Natural killer cell (primary cell): ENCODE measurements around the gene USP34. TPM values are rescaled to one million over a fixed set of nuclear protein-coding genes. Genes with fewer than 3 reads are reported as not detected.
"Not testable (repeated sequence)": the region's sequence is repeated elsewhere in the genome, so short reads cannot be mapped to it uniquely, and the experiment has no call there.

Experiments used
- ATAC-seq, 3 donors: fragments of 150-1000 bp in 2 of 3; fragments of 200-7000 bp in 1 of 3; cut with Tn5 transposase; 1 replicate in 1 of 3; 2 replicates in 2 of 3; pipeline ENCODE4 v1.10.0; 2021; ENCODE audit warnings: mild to moderate bottlenecking in 2 of 3, moderate library complexity in 2 of 3
- DNase-seq, 2 donors: peaks; one replicate each; pipeline versions ENCODE4 v3.0.0 to v3.0.0-alpha.2; 2013 to 2021; ENCODE audit warnings: mixed read lengths in 1 of 2
- H3K27ac ChIP-seq: one replicate; pipeline ENCODE4 v1.5.1; 2013; ENCODE audit warnings: mild to moderate bottlenecking, low read length
- H3K27me3 ChIP-seq: one replicate; pipeline ENCODE4 v1.6.1; 2013; ENCODE audit warnings: low read length; ENCODE audit not compliant: control insufficient read depth, insufficient read depth
- H3K36me3 ChIP-seq: one replicate; pipeline ENCODE4 v1.6.1; 2013; ENCODE audit warnings: low read length; ENCODE audit not compliant: control insufficient read depth, insufficient read depth
- H3K4me1 ChIP-seq: one replicate; pipeline ENCODE4 v1.6.1; 2013; ENCODE audit warnings: low read length; ENCODE audit not compliant: control insufficient read depth, insufficient read depth
- H3K4me3 ChIP-seq: one replicate; pipeline ENCODE4 v1.5.1; 2013; ENCODE audit warnings: low read length
- H3K9me3 ChIP-seq: one replicate; pipeline ENCODE4 v1.6.1; 2013; ENCODE audit warnings: low read length; ENCODE audit not compliant: control insufficient read depth, insufficient read depth
- H3K27ac Mint-ChIP-seq, 2 donors: one replicate each; pipeline ENCODE4 v1.8.0; 2022; ENCODE audit warnings: mild to moderate bottlenecking in 2 of 2, mixed read lengths in 2 of 2, moderate library complexity in 1 of 2
- H3K27me3 Mint-ChIP-seq, 2 donors: one replicate each; pipeline ENCODE4 v1.8.0; 2022; ENCODE audit warnings: low read depth in 2 of 2, mixed read lengths in 2 of 2
- H3K36me3 Mint-ChIP-seq: one replicate; pipeline ENCODE4 v1.8.0; 2022; ENCODE audit warnings: mixed read lengths
- H3K4me1 Mint-ChIP-seq, 2 donors: one replicate each; pipeline ENCODE4 v1.8.0; 2022; ENCODE audit warnings: mixed read lengths in 2 of 2
- H3K4me3 Mint-ChIP-seq: one replicate; pipeline ENCODE4 v1.8.0; 2022; ENCODE audit warnings: mild to moderate bottlenecking, moderate library complexity, mixed read lengths
- H3K9me3 Mint-ChIP-seq, 2 donors: one replicate each; pipeline ENCODE4 v1.8.0; 2022; ENCODE audit warnings: mixed read lengths in 2 of 2
- CTCF ChIP-seq: fragments of 200-600 bp; IDR thresholded peaks from one replicate; pipeline ENCODE4 v1.8.0; 2022; ENCODE audit warnings: antibody characterized with exemption
- WGBS: methylation state at CpG from one replicate; pipeline ENCODE4 v1.1.7; 2013; ENCODE audit warnings: missing lambda C conversion rate; ENCODE audit not compliant: insufficient coverage; 5-methylcytosine and 5-hydroxymethylcytosine counted together
- intact Hi-C: fragments of 100-400 bp; cut with micrococcal nuclease; formaldehyde crosslinking; loops from one replicate; pipeline ENCODE4 v1.14.2; 2022
- total RNA-seq, 4 donors: library from RNA; stranded (reverse); fragments of 120-200 nt in 1 of 4; gene quantifications; one replicate each; pipeline versions ENCODE4 v1.2.3 to v1.2.4, GENCODE V29; 2013 to 2022

Gene USP34
- total RNA-seq, 3 donors from 2014 or later (not counting 1 experiment from before 2014, with no cell fraction given), result 184 to 204 (median 199) TPM

GRCh38 chr2:61493523-61493942 is 22.6 kb upstream of the USP34 start:
- Mint-ChIP-seq H3K4me1 (peaks cover 12% of the 10 kb centered on the region in 2 donors), H3K4me3 (no peak overlapping the region), H3K9me3 (no peaks in the 10 kb centered on the region), H3K27me3 (no peaks in the 10 kb centered on the region), H3K27ac (peak overlapping the region; percentile 13 to 48), H3K36me3 (peaks cover 27% of the 10 kb centered on the region)
- DNase-seq (peak in 1 of 2 donors; percentile 47), ATAC-seq (peak in 1 of 3 donors; percentile 12)
- 31% methylated on average over 2 of the region's 2 CpGs for WGBS
- H3K9me3 ChIP-seq, result no peaks in the 10 kb centered on the region
- peak overlapping the region; percentile 38 for H3K27ac ChIP-seq
- no peaks in the 10 kb centered on the region for H3K4me1 ChIP-seq
- intact Hi-C loops, result no loop called here
- H3K36me3 ChIP-seq, result peaks cover 82% of the 10 kb centered on the region
- no peak for TF ChIP-seq CTCF
- H3K27me3 ChIP-seq, result no peaks in the 10 kb centered on the region
- no peak overlapping the region for H3K4me3 ChIP-seq

GRCh38 chr2:61492476-61492875 is 21.6 kb upstream of the USP34 start:
- peaks cover 82% of the 10 kb centered on the region for H3K36me3 ChIP-seq
- H3K9me3 Mint-ChIP-seq, result no peaks in the 10 kb centered on the region
- intact Hi-C loops, result no loop called here
- no peak for DNase-seq
- H3K27me3 Mint-ChIP-seq, result no peaks in the 10 kb centered on the region
- WGBS, result 100% methylated on average over 2 of the region's 2 CpGs
- ATAC-seq, result no peak
- H3K4me1 Mint-ChIP-seq, result peaks cover 12 to 16% of the 10 kb centered on the region in 2 donors
- no peaks in the 10 kb centered on the region for H3K9me3 ChIP-seq
- TF ChIP-seq CTCF, result no peak
- H3K36me3 Mint-ChIP-seq, result peaks cover 33% of the 10 kb centered on the region
- H3K4me3 Mint-ChIP-seq, result no peak overlapping the region
- no peaks in the 10 kb centered on the region for H3K27me3 ChIP-seq
- no peaks in the 10 kb centered on the region for H3K4me1 ChIP-seq
- no peak overlapping the region for H3K4me3 ChIP-seq
- H3K27ac ChIP-seq, result no peak overlapping the region
- peak overlapping the region; percentile 13 to 17 for H3K27ac Mint-ChIP-seq

- H3K36me3 ChIP-seq, result peaks cover 78% of the 10 kb centered on the region
- no peaks in the 10 kb centered on the region for H3K4me1 ChIP-seq
- no peaks in the 10 kb centered on the region for H3K9me3 Mint-ChIP-seq
- WGBS, result 100% methylated on average over 4 of the region's 5 CpGs
- H3K36me3 Mint-ChIP-seq, result peaks cover 19% of the 10 kb centered on the region
- H3K27me3 Mint-ChIP-seq, result no peaks in the 10 kb centered on the region
- peaks cover 0 to 9% of the 10 kb centered on the region in 2 donors for H3K4me1 Mint-ChIP-seq
- H3K4me3 ChIP-seq, result no peak overlapping the region
- DNase-seq, result no peak
- H3K27me3 ChIP-seq, result no peaks in the 10 kb centered on the region
- intact Hi-C loops, result no loop called here
- H3K4me3 Mint-ChIP-seq, result no peak overlapping the region
- H3K9me3 ChIP-seq, result no peaks in the 10 kb centered on the region
- H3K27ac Mint-ChIP-seq, result peak overlapping the region; percentile 29 to 73
- TF ChIP-seq CTCF, result no peak
- ATAC-seq, result no peak
- no peak overlapping the region for H3K27ac ChIP-seq
Observed at GRCh38 chr2:61485281-61485680, 14.4 kb upstream of the USP34 start.

- H3K36me3 ChIP-seq, result peaks cover 50% of the 10 kb centered on the region
- H3K9me3 Mint-ChIP-seq, result no peaks in the 10 kb centered on the region
- ATAC-seq, result no peak
- no peak overlapping the region for H3K4me3 ChIP-seq
- DNase-seq, result no peak
- H3K4me1 Mint-ChIP-seq, result peaks cover 0 to 8% of the 10 kb centered on the region in 2 donors
- H3K27me3 Mint-ChIP-seq, result no peaks in the 10 kb centered on the region
- no peaks in the 10 kb centered on the region for H3K4me1 ChIP-seq
- no peaks in the 10 kb centered on the region for H3K9me3 ChIP-seq
- H3K4me3 Mint-ChIP-seq, result no peak overlapping the region
- H3K36me3 Mint-ChIP-seq, result no peaks in the 10 kb centered on the region
- 91% methylated on average over 5 of the region's 6 CpGs for WGBS
- H3K27ac Mint-ChIP-seq, result peak overlapping the region in 1 of 2 donors; percentile 53
- TF ChIP-seq CTCF, result no peak
- no peak overlapping the region for H3K27ac ChIP-seq
- no peaks in the 10 kb centered on the region for H3K27me3 ChIP-seq
- intact Hi-C loops, result no loop called here
Observed at GRCh38 chr2:61478086-61478485, 7.2 kb upstream of the USP34 start.

- intact Hi-C loops, DNase-seq, H3K4me1 ChIP-seq, H3K36me3 Mint-ChIP-seq, H3K4me3 ChIP-seq, H3K9me3 Mint-ChIP-seq, H3K27ac ChIP-seq, H3K4me3 Mint-ChIP-seq, H3K27me3 ChIP-seq, ATAC-seq, H3K9me3 ChIP-seq, H3K27me3 Mint-ChIP-seq: not testable (repeated sequence)
- peaks cover 44% of the 10 kb centered on the region for H3K36me3 ChIP-seq
- WGBS, result 91% methylated on average over 11 of the region's 12 CpGs
- H3K27ac Mint-ChIP-seq, result peak overlapping the region; percentile 18 to 45
- H3K4me1 Mint-ChIP-seq, result peaks cover 7 to 13% of the 10 kb centered on the region in 2 donors
Observed at GRCh38 chr2:61476929-61477589, 6.2 kb upstream of the USP34 start.
